Erythroblast (primary cell): Measurements from ENCODE around the gene PER2.

Source experiments
- GATA1 ChIP-seq: IDR thresholded peaks from 2 replicates; pipeline ENCODE4 v1.6.1; 2011; ENCODE audit warnings: low read depth, mild to moderate bottlenecking, control low read depth, low read length, moderate library complexity
- POLR2A ChIP-seq: IDR thresholded peaks from 2 replicates; pipeline ENCODE4 v1.6.1; 2011; ENCODE audit warnings: mild to moderate bottlenecking, low read length

GRCh38 chr2:238235856-238236255 lies 52.6 kb downstream of the PER2 start:
- no peak for TF ChIP-seq POLR2A
- TF ChIP-seq GATA1, result no peak
